Measurements from ENCODE around the gene FAM177B.

DNA sequence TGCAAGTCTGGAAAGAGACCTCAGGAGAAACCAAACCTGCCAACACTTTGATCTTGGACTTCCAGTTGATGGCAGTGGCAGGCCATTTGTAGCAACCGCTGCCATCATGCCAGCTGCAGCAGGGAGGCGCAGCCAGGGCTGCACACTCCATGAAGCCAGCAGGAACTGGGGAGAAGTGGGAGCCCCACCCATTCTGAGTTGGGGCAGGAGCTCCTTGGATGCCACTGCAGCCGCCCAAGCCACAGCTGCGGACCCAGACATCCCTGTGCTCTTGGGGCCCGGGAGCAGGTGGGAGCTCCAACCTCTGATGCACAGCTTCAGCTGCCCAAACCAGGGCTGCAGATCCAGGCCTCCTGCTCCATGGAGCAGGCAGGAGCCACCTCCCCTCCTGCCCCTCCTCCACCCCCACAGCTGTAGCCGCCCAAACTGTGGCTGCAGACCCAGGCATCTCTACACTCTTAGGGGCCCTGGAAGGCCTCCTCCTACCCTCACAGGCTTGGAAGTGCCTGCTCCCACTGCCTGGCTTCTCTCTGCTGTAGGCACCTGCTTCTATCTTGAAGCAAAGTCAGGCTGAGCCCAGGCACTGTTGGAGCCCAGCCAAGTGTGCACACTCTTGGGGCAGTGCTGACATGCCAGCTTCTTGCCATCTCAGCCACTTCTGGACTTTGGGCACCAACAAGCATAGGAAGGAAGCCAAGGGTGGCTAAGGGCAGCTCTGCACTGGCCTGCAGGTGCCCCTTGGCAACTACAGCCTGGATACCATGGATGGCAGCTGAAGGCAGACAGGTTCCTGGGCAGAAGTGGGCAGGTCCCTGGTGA is 57.9 kb downstream of the FAM177B start:
- TF ChIP-seq, protein P1, sequence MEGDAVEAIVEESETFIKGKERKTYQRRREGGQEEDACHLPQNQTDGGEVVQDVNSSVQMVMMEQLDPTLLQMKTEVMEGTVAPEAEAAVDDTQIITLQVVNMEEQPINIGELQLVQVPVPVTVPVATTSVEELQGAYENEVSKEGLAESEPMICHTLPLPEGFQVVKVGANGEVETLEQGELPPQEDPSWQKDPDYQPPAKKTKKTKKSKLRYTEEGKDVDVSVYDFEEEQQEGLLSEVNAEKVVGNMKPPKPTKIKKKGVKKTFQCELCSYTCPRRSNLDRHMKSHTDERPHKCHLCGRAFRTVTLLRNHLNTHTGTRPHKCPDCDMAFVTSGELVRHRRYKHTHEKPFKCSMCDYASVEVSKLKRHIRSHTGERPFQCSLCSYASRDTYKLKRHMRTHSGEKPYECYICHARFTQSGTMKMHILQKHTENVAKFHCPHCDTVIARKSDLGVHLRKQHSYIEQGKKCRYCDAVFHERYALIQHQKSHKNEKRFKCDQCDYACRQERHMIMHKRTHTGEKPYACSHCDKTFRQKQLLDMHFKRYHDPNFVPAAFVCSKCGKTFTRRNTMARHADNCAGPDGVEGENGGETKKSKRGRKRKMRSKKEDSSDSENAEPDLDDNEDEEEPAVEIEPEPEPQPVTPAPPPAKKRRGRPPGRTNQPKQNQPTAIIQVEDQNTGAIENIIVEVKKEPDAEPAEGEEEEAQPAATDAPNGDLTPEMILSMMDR (IDR thresholded peaks at IDR 0.05; ENCODE audit: low read length) = no peak
- no peak for TF ChIP-seq EZH2 (IDR thresholded peaks at IDR 0.05; ENCODE audit: borderline replicate concordance, low read length)

Data from OCI-LY1 (cell line).